ENCODE data around the gene CBLC. TPM values are rescaled to one million over a fixed set of nuclear protein-coding genes. Genes with fewer than 3 reads are reported as not detected.

CBLC gene
- total RNA-seq, 4 donors from 2014 or later = 26.9 to 75.7 (median 49.1) TPM

DNA sequence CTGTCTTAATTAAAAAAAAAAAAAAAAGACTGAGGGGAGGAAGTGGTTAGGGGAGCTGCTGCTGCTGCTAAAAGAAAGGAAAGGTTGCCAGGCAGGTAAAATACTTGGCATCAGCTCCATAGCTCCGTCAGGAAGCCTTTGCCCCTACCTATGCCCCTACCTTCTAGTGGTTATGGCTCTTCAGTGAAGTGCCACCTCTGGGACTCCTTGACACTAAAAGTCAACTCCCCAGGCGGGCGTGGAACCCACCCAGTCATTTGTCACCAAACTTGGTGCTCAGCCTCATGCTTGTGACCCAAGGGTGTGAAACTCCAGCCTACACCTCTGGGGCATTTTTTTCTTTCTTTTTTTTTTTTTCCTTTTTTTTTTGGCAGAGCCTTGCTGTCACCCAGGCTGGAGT is 63.5 kb downstream of the CBLC start:
- peaks cover 9 to 17% (median 11%) of the 10 kb centered on the region in 3 donors for H3K4me1 ChIP-seq
- no peak overlapping the region for H3K27ac ChIP-seq
- no peaks in the 10 kb centered on the region for H3K9me3 ChIP-seq
- no peak overlapping the region for H3K4me3 ChIP-seq
- no peak for DNase-seq
- H3K27me3 ChIP-seq = peaks cover 0 to under 1% (median 0%) of the 10 kb centered on the region in 4 donors
- no peak for TF ChIP-seq POLR2A (IDR thresholded peaks at IDR 0.05)
- TF ChIP-seq, protein P1, sequence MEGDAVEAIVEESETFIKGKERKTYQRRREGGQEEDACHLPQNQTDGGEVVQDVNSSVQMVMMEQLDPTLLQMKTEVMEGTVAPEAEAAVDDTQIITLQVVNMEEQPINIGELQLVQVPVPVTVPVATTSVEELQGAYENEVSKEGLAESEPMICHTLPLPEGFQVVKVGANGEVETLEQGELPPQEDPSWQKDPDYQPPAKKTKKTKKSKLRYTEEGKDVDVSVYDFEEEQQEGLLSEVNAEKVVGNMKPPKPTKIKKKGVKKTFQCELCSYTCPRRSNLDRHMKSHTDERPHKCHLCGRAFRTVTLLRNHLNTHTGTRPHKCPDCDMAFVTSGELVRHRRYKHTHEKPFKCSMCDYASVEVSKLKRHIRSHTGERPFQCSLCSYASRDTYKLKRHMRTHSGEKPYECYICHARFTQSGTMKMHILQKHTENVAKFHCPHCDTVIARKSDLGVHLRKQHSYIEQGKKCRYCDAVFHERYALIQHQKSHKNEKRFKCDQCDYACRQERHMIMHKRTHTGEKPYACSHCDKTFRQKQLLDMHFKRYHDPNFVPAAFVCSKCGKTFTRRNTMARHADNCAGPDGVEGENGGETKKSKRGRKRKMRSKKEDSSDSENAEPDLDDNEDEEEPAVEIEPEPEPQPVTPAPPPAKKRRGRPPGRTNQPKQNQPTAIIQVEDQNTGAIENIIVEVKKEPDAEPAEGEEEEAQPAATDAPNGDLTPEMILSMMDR (IDR thresholded peaks at IDR 0.05) = no peak
- H3K36me3 ChIP-seq = no peaks in the 10 kb centered on the region
- 41 to 59% methylated on average over 3 of the region's 3 CpGs for WGBS, 2 donors
- intact Hi-C loops (cut with DNase I) = loop anchor here (5.0 to 10.0 kb wide), 2 partner anchors 44 to 116 kb away; no protein-coding TSS in a partner anchor

DNA sequence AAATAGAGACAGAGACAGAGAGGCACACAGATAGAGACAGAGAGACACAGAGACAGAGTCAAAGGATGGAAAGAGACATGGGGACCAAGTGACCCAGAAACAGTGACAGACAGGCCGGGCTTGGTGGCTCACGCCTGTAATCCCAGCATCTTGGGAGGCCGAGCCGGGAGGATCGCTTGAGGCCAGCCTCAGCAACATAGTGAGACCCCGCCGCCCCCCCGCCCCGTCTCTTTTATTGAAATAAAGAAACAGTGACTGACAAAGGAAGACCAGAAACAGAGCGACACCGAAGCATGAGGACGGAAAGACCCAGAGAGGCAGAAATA is 67.6 kb downstream of the CBLC start:
- H3K27me3 ChIP-seq = peaks cover 0 to 3% (median 0%) of the 10 kb centered on the region in 4 donors
- no peak for TF ChIP-seq POLR2A (IDR thresholded peaks at IDR 0.05)
- TF ChIP-seq, protein P1 (IDR thresholded peaks at IDR 0.05) = no peak
- peak overlapping the region in 3 of 4 donors; percentile 75 to 100 (median 76) for H3K4me3 ChIP-seq
- intact Hi-C loops (cut with DNase I) = loop anchor here (10.0 kb wide), 1 partner anchor 120 kb away; no protein-coding TSS in a partner anchor
- H3K9me3 ChIP-seq = no peaks in the 10 kb centered on the region
- WGBS, 2 donors = 5 to 13% methylated on average over 12 of the region's 12 CpGs
- no peak for DNase-seq
- H3K36me3 ChIP-seq = no peaks in the 10 kb centered on the region
- peak overlapping the region; percentile 95 to 99 (median 96) for H3K27ac ChIP-seq
- peaks cover 21 to 56% (median 27%) of the 10 kb centered on the region in 3 donors for H3K4me1 ChIP-seq

DNA sequence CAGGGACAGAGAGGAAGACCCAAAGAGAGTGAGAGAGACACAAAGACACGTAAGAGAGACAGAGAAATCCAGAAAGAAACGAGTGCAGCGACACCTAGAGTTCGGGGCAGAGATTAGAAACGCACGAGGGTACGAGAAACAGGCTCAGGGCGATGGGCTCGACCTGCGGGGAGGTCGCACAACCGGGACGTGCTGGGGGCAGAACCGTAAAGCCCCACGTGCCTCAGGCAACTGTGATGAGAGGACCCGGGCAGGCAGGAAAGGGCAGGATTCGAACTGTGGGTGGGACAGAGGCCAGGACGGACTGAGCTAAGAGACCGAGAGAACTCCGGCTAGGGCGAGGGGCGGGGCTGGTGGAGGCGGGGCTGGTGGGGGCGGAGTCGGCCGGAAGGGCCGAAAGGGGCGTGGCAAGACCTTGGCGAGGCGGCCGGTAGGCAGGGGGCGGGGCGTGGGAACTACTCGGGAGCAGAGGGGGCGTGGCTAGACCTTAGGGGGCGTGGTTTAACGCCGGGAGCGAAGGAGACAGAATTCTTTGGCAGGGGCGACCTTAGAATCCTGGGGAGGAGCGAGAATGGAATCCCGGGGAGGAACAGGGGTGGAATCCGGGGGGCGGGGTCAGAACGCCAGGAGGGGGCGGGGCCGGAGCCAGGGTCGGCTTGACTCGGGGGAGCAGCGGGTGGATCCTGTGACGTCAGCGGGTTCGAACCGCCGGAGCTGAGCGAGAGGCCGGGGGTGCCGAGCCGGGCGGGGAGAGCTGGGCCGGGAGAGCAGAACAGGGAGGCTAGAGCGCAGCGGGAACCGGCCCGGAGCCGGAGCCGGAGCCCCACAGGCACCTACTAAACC is 68.1 kb downstream of the CBLC start, which contains the start of gene NECTIN2:
Gene NECTIN2 (plus strand): TSS at position 686 of the 843 bp plus-strand sequence. CDS start 229 bp downstream, outside the sequence.
- no peaks in the 10 kb centered on the region for H3K9me3 ChIP-seq
- DNase-seq = peak; percentile 85
- peaks cover 21 to 62% (median 27%) of the 10 kb centered on the region in 3 donors for H3K4me1 ChIP-seq
- no peaks in the 10 kb centered on the region for H3K36me3 ChIP-seq
- H3K4me3 ChIP-seq = peak within 1 kb of the TSS; percentile 72 to 100 (median 76)
- WGBS, 2 donors = 1% methylated on average over 38 to 42 of the region's 67 CpGs
- intact Hi-C loops (cut with DNase I) = loop anchor here (10.0 kb wide), 1 partner anchor 121 kb away; no protein-coding TSS in a partner anchor
- peaks cover 0 to 3% (median 0%) of the 10 kb centered on the region in 4 donors for H3K27me3 ChIP-seq
- TF ChIP-seq, protein P1 (IDR thresholded peaks at IDR 0.05) = peak; percentile 64 to 87 (median 74)
- peak in 3 of 4 donors; percentile 88 to 96 (median 89) for TF ChIP-seq POLR2A (IDR thresholded peaks at IDR 0.05)
- peak within 1 kb of the TSS; percentile 95 to 99 (median 96) for H3K27ac ChIP-seq

DNA sequence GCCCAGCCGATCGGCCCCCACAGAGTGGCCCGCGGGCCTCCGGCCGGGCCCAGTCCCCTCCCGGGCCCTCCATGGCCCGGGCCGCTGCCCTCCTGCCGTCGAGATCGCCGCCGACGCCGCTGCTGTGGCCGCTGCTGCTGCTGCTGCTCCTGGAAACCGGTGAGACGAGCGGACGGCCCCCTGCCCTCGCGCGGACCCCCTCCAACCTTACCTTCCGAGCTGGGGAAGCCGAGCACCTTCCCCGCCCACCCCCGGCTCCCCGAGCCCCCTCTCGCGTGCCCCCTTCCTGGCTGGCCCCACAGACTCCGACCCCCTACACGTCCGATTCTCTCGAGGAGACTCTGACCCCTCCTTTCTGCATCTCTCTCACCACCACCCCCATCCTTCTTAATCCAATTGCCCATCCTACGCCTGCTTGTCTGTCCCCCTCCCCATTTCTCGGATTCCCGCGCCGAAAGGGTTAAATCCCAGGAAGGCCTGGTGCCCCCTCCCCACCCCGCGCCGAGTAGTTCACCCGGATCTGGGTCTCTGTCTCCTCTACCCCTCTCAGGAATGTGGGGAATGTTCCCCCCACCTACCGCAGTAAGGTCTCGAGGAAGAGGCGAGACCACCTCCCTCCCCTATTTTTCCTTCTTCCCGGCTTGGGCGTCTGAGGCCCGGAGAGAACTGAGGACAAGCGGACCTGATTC is 68.9 kb downstream of the CBLC start:
- Histone ChIP-seq H3K9me3 (no peaks in the 10 kb centered on the region), H3K4me1 (peaks cover 21 to 69% (median 27%) of the 10 kb centered on the region in 3 donors), H3K36me3 (peaks cover 0 to 5% (median 0%) of the 10 kb centered on the region in 3 donors), H3K27ac (peak overlapping the region; percentile 95 to 99 (median 96)), H3K27me3 (peaks cover 0 to 3% (median 0%) of the 10 kb centered on the region in 4 donors), H3K4me3 (peak overlapping the region; percentile 72 to 100 (median 76))
- no peak for DNase-seq
- WGBS, 2 donors = 1 to 10% methylated on average over 10 to 41 of the region's 51 CpGs
- intact Hi-C loops (cut with DNase I) = loop anchor here (10.0 kb wide), 1 partner anchor 122 kb away; no protein-coding TSS in a partner anchor
- no peak for TF ChIP-seq POLR2A (IDR thresholded peaks at IDR 0.05)
- TF ChIP-seq, protein P1 (IDR thresholded peaks at IDR 0.05) = no peak
